RWPE2 (cell line): Measurements from ENCODE around the gene RNF212.
A peak's percentile ranks its signal among the peaks of the same experiment; 100 is the strongest.

Source experiments
- ATAC-seq: fragments of 200-7000 bp; cut with Tn5 transposase; 3 replicates; pipeline ENCODE4 v1.9.1; 2021; ENCODE audit warnings: low read depth
- DNase-seq: peaks from one replicate; pipeline ENCODE4 v3.0.0-alpha.2; 2020; ENCODE audit warnings: low spot score
- H3K27ac ChIP-seq: fragments of 450-650 bp; 2 replicates; pipeline ENCODE4 v1.5.1; 2017; ENCODE audit warnings: mild to moderate bottlenecking; ENCODE audit not compliant: poor library complexity, severe bottlenecking
- H3K27me3 ChIP-seq: fragments of 250-450 bp; sonication (Bioruptor Pico); 2 replicates; pipeline ENCODE4 v1.5.1; 2021; ENCODE audit warnings: mild to moderate bottlenecking, moderate library complexity; ENCODE audit not compliant: insufficient read depth, poor library complexity, severe bottlenecking
- H3K36me3 ChIP-seq: fragments of 250-450 bp; sonication (Bioruptor Pico); 2 replicates; pipeline ENCODE4 v1.5.1; 2020; ENCODE audit warnings: low read depth, mild to moderate bottlenecking, moderate library complexity
- H3K4me1 ChIP-seq: fragments of 250-450 bp; sonication (Bioruptor Pico); 2 replicates; pipeline ENCODE4 v1.5.1; 2021; ENCODE audit warnings: mild to moderate bottlenecking, moderate library complexity; ENCODE audit not compliant: insufficient read depth, poor library complexity, severe bottlenecking
- H3K4me3 ChIP-seq: fragments of 250-450 bp; sonication (Bioruptor Pico); 2 replicates; pipeline ENCODE4 v1.5.1; 2021; ENCODE audit warnings: mild to moderate bottlenecking, moderate library complexity; ENCODE audit not compliant: severe bottlenecking
- H3K9me3 ChIP-seq: fragments of 250-450 bp; sonication (Bioruptor Pico); 2 replicates; pipeline ENCODE4 v1.5.1; 2021; ENCODE audit warnings: mild to moderate bottlenecking, moderate library complexity; ENCODE audit not compliant: severe bottlenecking
- TF ChIP-seq, protein P1 (sequence below): fragments of 450-650 bp; IDR thresholded peaks from one replicate; pipeline ENCODE4 v1.5.1; 2017; ENCODE audit warnings: mild to moderate bottlenecking, moderate library complexity; ENCODE audit not compliant: poor library complexity, severe bottlenecking

The RNF212 gene

DNA sequence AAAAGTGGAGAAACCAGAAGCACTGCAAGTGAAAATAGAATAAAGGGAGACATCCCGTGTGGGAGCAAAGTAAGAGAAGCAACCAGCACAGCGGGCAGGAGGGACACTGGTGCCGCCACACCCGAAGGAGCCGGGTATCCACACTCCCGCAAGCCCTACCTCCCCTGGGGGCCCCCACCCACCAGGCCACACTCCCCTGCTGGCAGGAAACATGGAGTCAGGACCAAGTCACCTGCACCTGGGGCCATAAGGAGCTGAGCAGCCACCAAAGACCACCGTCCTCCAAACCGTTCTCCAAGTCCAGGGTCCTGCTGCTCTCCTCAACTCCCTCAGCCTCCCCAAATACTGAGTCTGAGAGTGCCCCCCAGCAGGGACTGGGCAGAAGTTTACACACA is 71.4 kb downstream of the RNF212 start:
- ATAC-seq (no peak), DNase-seq (no peak)
- Histone ChIP-seq H3K27me3 (peaks cover 13% of the 10 kb centered on the region), H3K4me1 (peaks cover 27% of the 10 kb centered on the region), H3K27ac (peak overlapping the region; percentile 55), H3K9me3 (no peaks in the 10 kb centered on the region), H3K36me3 (no peaks in the 10 kb centered on the region), H3K4me3 (no peak overlapping the region)
- TF ChIP-seq, protein P1, sequence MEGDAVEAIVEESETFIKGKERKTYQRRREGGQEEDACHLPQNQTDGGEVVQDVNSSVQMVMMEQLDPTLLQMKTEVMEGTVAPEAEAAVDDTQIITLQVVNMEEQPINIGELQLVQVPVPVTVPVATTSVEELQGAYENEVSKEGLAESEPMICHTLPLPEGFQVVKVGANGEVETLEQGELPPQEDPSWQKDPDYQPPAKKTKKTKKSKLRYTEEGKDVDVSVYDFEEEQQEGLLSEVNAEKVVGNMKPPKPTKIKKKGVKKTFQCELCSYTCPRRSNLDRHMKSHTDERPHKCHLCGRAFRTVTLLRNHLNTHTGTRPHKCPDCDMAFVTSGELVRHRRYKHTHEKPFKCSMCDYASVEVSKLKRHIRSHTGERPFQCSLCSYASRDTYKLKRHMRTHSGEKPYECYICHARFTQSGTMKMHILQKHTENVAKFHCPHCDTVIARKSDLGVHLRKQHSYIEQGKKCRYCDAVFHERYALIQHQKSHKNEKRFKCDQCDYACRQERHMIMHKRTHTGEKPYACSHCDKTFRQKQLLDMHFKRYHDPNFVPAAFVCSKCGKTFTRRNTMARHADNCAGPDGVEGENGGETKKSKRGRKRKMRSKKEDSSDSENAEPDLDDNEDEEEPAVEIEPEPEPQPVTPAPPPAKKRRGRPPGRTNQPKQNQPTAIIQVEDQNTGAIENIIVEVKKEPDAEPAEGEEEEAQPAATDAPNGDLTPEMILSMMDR = no peak

DNA sequence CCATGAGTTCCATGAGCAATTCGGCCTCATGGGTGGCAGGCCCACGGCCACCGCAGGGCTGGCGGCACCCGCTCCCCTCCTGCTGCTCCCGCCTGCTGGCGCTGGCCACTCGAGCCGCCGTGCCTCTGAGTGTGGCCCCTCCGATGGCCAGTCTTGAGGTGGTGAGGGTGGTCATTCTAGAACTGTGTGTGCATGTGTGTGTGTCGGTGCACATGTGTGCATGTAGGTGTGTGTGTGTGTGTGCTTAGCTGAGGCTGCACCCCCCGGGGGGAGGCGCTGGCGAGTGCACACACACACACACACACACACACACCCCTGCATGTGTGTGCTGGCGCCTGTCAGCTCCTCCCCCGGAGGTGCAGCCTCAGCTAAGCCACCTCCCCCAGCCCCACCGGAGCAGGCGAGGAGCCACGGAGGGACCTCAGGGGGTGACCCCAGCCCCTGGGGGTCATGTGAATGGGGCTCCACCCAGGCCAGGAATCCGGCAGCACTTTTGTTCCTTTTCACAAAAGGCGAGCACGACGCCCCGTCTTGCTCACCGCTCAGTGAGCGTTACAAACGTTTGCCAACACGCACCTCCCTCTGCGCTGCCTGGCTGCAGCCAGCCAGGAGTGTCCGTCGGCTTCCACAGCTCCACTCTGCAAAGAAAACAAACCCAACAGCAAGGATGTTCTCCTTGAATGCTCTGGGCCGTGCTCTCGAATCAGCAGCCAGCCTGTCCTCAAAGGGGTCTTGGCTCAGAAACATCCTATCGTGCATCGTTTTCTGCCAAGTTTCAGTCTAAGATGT is 72.0 kb downstream of the RNF212 start:
- H3K4me3 ChIP-seq = no peak overlapping the region
- H3K27me3 ChIP-seq = peaks cover 13% of the 10 kb centered on the region

DNA sequence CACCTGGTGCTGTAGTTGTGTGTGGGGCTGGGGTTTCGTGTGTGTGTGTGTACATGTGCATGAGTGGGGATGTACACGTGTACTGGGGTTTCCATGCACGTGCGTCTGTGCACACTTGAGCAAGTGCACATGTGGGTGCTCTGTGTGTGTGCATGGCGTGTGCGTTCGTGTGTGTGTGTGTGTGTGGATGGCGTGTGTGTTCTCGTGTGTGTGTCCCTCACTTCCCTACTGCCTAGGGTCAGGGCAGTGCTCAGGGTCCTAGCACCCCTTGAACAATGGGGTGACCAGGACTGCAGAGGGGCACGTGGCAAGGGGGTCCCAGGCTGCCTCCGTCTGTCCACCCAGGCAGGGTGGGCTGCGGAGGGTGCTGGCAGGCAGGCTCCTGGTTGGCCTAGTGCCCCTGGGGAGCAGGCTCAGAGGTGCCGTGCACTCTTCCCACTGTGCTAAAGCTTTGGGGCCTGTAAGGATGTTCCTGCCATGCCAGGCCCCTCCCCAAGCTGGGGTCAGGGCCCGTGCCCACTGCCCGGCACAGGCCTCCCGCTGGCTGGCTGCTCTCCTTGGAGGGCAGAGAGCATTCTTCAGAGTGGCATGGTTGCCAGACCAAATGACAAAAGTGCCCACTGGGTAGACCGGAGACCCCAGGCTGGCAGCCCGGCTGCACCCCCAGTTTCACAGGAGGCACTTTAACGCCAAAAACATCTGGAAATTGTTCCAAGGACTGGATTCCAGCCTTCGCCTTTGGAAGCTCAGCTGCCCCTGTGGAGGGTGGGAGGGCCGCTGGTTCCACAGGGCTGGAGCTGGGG is 72.8 kb downstream of the RNF212 start:
- H3K36me3 ChIP-seq = no peaks in the 10 kb centered on the region

More for the DNA sequence above, 72.0 kb downstream of the RNF212 start:
- ATAC-seq (0 out of 3 replicates have a peak, but pooled peaks have one; percentile 8), DNase-seq (no peak)
- TF ChIP-seq, protein P1 = no peak
- Histone ChIP-seq H3K36me3 (no peaks in the 10 kb centered on the region), H3K27ac (peak overlapping the region; percentile 55), H3K4me1 (peaks cover 27% of the 10 kb centered on the region), H3K9me3 (no peaks in the 10 kb centered on the region)

DNA sequence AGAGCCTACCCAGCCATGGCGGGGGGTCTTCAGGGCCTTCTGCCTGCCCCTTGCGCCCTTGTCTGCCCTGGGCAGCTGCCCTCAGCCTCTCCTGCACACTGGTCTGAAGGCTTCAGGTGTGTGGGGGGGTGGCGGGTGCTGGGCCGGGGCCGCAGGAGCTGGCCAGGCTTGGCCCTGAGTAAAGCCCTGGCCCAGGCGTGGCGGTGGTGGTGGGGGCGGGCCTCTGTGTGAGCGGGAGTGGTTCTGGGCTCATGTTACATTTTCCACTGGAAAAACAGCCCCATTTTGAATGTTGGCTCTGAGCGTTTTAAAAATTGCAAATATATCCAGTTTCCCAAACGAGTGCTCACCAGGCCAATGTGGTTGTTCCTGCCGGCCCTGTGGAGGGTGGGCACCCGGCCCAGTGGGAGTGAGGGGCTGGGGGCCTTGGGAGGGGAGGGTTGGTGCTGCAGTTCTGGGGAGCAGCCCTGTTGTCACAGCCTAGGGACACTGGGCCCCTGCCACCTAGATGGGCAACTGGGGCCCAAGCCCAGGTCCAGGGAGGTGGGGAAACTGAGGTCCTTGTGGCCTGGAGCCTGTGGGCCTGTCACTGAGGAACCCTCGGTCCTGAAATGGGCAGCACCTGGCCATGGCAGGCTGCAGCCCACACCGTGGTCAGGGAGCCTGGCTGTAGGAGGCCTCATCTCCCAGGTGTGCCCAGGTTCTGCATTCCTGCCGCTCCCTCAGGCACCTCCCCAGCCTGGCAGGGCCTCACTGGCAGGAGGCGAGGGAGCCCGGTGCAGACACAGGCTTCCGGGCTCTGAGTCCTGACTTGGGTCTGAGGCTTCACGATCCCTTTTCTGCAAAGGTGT is 73.6 kb downstream of the RNF212 start:
- peak; percentile 39 for ATAC-seq
- TF ChIP-seq, protein P1 = no peak
- peaks cover 3% of the 10 kb centered on the region for H3K27me3 ChIP-seq
- H3K36me3 ChIP-seq = no peaks in the 10 kb centered on the region
- peak overlapping the region; percentile 55 for H3K27ac ChIP-seq
- H3K9me3 ChIP-seq = no peaks in the 10 kb centered on the region
- DNase-seq = no peak
- H3K4me3 ChIP-seq = no peak overlapping the region
- H3K4me1 ChIP-seq = peaks cover 25% of the 10 kb centered on the region

More for the DNA sequence above, 72.8 kb downstream of the RNF212 start:
- TF ChIP-seq, protein P1 = no peak
- ATAC-seq (no peak), DNase-seq (no peak)
- H3K9me3 ChIP-seq = no peaks in the 10 kb centered on the region
- peaks cover 26% of the 10 kb centered on the region for H3K4me1 ChIP-seq
- H3K27me3 ChIP-seq = peaks cover 12% of the 10 kb centered on the region
- H3K27ac ChIP-seq = peak overlapping the region; percentile 55
- no peak overlapping the region for H3K4me3 ChIP-seq
